GM18858 (cell line): ENCODE data around the gene TSHZ1.

Experiments
- ATAC-seq: cut with Tn5 transposase; IDR thresholded peaks from one replicate; pipeline ENCODE4 v1.9.1; 2021; ENCODE audit not compliant: unreplicated experiment

Gene TSHZ1, protein sequence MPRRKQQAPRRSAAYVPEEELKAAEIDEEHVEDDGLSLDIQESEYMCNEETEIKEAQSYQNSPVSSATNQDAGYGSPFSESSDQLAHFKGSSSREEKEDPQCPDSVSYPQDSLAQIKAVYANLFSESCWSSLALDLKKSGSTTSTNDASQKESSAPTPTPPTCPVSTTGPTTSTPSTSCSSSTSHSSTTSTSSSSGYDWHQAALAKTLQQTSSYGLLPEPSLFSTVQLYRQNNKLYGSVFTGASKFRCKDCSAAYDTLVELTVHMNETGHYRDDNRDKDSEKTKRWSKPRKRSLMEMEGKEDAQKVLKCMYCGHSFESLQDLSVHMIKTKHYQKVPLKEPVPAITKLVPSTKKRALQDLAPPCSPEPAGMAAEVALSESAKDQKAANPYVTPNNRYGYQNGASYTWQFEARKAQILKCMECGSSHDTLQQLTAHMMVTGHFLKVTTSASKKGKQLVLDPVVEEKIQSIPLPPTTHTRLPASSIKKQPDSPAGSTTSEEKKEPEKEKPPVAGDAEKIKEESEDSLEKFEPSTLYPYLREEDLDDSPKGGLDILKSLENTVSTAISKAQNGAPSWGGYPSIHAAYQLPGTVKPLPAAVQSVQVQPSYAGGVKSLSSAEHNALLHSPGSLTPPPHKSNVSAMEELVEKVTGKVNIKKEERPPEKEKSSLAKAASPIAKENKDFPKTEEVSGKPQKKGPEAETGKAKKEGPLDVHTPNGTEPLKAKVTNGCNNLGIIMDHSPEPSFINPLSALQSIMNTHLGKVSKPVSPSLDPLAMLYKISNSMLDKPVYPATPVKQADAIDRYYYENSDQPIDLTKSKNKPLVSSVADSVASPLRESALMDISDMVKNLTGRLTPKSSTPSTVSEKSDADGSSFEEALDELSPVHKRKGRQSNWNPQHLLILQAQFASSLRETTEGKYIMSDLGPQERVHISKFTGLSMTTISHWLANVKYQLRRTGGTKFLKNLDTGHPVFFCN (N-terminal part only)

GRCh38 chr18:75210274-75211001 lies at the start of gene TSHZ1:
TSHZ1 (plus strand) TSS chr18:75210797; CDS start chr18:75211877, 1,080 bp downstream.
- peak; percentile 50 for ATAC-seq

GRCh38 chr18:75161256-75162028 lies 49.2 kb upstream of the TSHZ1 start:
- peak; percentile 44 for ATAC-seq

GRCh38 chr18:75162467-75162866 lies 48.1 kb upstream of the TSHZ1 start:
- ATAC-seq = no peak

DNA sequence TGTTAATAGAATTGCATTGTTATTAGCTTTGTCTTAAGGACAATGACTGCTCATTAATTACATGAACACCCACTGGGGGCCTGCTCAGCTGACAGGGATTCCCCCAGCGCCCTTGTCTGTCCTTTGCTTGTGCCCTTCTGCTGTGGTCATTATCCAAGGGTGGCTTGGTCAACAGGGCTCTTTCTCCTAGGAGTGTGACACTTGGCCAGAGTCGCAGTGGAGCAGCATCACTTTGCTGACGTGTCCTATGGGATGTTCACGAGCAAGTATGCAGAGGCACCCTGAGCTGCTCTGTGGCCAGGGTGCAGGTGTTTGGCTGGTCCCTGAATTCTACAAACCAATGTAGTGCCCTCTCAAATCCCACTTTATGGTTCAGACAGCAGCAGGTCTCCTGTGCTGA lies 47.6 kb upstream of the TSHZ1 start:
- ATAC-seq = no peak

DNA sequence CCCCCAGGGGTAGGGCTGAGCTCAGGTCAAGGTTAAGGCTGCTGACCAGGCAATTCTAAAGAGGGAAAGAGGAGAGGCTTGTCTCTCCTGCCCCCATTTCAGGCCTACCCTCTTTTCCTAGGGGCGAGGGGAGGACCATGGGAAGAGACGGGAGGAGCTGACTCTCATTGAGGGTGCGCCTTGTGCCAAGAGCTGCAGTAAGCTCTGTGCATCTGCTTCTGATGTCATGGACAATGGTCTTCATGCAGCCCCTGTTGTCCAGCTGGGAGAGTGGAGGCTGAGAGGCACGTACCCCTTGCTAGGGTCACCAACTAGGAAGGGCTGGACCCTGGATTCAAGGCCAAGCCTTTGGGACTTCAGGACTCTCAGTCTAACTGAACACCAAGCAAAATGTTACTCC lies 46.9 kb upstream of the TSHZ1 start:
- ATAC-seq = no peak

GRCh38 chr18:75164479-75164878 lies 46.1 kb upstream of the TSHZ1 start:
- no peak for ATAC-seq

DNA sequence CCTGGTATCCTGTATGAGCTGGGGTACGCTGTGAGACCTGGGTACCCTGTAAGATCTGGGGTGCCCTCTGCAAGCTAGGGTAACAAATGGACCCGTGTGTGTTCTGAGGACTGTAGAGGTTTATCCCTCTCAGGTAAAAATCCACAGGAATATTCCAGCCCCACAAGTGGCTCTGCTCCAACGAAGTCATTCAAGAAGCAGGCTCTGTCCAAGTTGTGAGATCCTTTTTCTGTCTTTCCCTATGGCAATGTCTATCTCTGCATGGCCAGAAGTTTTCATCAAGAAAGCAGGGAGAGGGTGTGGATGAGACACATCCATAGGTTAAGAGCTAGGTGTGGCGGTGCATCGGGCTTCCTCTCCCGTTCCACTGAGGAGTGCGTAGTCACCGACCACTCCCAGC lies 44.7 kb upstream of the TSHZ1 start:
- ATAC-seq = no peak

- ATAC-seq = no peak
Measured at GRCh38 chr18:75167137-75167536, 43.5 kb upstream of the TSHZ1 start.

- no peak for ATAC-seq
Measured at GRCh38 chr18:75167759-75168618, 42.6 kb upstream of the TSHZ1 start.

DNA sequence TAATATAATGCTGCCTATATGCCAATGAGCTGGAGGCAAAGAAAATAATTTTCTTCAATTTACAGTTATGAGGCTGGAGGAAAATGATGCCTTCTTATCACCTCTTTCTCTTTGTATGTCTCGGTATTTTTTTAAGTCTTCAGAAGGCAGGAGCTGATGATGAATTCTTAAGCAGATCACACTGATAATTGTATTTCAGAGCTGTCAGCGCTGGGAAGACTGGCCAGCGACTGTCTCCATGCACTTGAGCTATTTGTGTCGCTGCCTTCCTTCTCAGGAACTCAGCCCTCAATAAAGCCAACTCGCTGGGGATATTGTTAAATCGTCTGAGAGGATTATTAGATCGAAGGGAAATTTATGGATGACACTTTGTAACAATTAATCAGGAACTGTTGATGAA lies 42.0 kb upstream of the TSHZ1 start:
- no peak for ATAC-seq

DNA sequence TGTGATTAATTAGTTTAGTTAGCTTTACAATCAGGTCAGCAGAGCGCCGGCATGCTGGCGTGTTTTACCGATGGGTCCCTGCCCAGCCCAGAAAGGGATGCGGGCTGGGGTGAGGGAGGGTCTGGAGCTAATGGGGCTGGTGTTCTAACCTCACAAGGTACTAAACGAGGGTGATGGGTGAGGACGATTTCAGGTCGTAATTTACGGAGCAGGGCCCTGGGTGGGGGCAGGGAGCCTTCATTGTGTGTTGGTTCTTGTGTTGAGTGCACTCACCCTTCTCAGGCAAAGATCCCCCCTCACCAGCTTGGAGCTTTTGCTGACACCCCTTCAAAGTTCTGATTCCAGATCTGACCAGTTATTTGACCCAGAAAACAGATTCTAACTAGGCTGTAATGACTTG lies 41.2 kb upstream of the TSHZ1 start:
- no peak for ATAC-seq

GRCh38 chr18:75170022-75170789 lies 40.4 kb upstream of the TSHZ1 start:
- no peak for ATAC-seq

- no peak for ATAC-seq
Measured at GRCh38 chr18:75170916-75171315, 39.7 kb upstream of the TSHZ1 start.

- ATAC-seq = no peak
Measured at GRCh38 chr18:75172299-75173124, 38.1 kb upstream of the TSHZ1 start.

DNA sequence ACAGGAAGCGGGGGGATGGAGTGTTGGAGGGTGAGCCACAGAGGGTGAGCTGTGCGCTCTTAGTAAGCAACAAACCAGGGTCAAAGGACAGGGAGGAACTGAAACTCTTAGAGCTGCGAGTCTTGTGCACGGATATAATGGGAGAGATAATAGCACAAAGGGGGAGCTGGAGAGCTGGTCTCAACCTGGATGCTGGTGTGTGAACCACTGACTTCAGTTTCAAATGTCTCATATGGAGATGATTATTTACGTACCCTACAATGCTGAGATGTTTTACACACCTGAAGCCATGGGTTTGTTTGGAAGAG lies 37.5 kb upstream of the TSHZ1 start:
- peak; percentile 100 for ATAC-seq

DNA sequence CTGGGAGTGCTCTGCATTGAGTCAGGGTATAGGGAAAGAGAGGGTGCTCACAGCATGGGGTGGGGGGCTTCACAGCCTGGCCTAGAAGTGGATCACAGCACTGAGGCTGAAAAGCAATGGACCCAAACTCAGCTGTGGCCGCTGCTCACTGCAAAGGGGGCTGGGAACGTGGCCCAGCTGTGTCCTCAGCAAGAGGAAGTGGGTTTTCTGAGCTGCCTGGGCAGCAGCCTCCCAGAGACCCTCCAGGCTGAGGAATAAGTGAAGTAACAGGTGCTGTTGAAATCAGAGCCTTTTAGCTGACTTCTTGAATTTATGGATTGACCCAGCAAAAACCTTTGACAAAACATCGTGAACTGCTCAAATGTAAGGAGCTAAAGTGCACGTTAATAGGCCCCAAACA lies 36.9 kb upstream of the TSHZ1 start:
- no peak for ATAC-seq

DNA sequence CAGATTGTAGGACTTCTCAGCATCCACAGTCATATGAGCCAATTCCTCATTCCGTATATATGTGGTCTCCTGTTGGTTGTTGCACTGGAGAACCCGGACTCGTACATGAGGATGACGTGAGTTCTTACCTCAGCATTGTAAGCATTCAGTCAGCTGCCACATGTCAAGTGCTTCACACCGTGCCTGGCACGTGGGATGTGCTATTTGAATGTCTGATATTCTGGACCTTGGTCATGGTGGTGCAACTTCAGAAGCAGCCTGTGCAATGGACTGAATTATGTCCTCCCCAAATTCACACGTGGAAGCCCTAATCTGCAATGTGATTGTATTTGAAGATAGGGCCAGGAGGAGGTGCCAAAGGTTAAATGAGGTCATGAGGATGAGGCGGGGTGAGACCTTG lies 33.7 kb upstream of the TSHZ1 start:
- ATAC-seq = no peak

DNA sequence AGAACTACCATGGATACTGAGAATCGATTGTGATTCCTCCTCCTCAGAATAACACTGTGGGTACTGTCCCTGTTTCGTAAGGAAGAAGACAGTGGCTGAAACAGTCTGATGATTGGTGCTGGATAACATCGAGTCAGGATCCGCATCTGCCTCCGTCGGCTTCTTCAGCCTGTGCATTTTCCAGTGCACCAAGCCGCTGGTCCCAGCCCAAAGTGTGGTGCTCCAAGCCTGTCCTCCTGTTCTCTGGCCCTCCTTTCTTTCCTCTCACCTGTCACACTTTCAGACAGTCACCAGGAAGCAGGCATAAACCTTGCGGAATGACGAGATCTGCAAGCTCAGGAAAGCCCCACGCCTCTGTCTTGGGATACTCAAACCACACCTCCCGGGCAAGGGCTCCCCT lies 32.2 kb upstream of the TSHZ1 start:
- no peak for ATAC-seq
